Keratinocyte (primary cell): ENCODE results near the gene C1QL3. TPM values are rescaled to one million over a fixed set of nuclear protein-coding genes. Genes with fewer than 3 reads are reported as not detected.

Source experiments
- DNase-seq: peaks from one replicate; pipeline ENCODE4 v3.0.0-alpha.2; 2011; ENCODE audit warnings: low read depth, missing footprints, low spot score
- FAIRE-seq: peaks from 2 replicates; lab custom pipeline; 2011; peaks lifted over from hg19 to GRCh38; lab: Jason Lieb, UNC
- H2AFZ ChIP-seq: 2 replicates; pipeline ENCODE4 v1.6.0; 2012; ENCODE audit warnings: low read length, control low read depth, inconsistent platforms; ENCODE audit not compliant: control insufficient read depth
- H3K27ac ChIP-seq: 2 replicates; pipeline ENCODE4 v1.5.1; 2011; ENCODE audit warnings: low read length; ENCODE audit not compliant: control insufficient read depth, insufficient read depth
- H3K27me3 ChIP-seq: 3 replicates; pipeline ENCODE4 v1.6.0; 2011; ENCODE audit warnings: low read length; ENCODE audit not compliant: control insufficient read depth, insufficient read depth; ENCODE audit errors: extremely low read depth
- H3K36me3 ChIP-seq, 2 experiments: 2 replicates in 1 of 2; 3 replicates in 1 of 2; pipeline ENCODE4 v1.5.1; 2011; ENCODE audit warnings: low read length in 2 of 2, mild to moderate bottlenecking in 1 of 2; ENCODE audit not compliant: control insufficient read depth in 2 of 2, insufficient read depth in 2 of 2; ENCODE audit errors: extremely low read depth in 1 of 2
- H3K4me1 ChIP-seq: 3 replicates; pipeline ENCODE4 v1.5.1; 2011; ENCODE audit warnings: low read length; ENCODE audit not compliant: control insufficient read depth, insufficient read depth; ENCODE audit errors: extremely low read depth
- H3K4me2 ChIP-seq: 3 replicates; pipeline ENCODE4 v1.6.0; 2011; ENCODE audit warnings: low read depth, low read length; ENCODE audit not compliant: control insufficient read depth, insufficient read depth; ENCODE audit errors: extremely low read depth
- H3K4me3 ChIP-seq, 3 experiments: fragments of 200-600 bp in 1 of 3; sonication (generic) in 1 of 3; 2 replicates in 2 of 3; 3 replicates in 1 of 3; pipeline ENCODE4 v1.5.1; 2011 to 2016; ENCODE audit warnings: low read length in 3 of 3, mild to moderate bottlenecking in 3 of 3, control low read depth in 2 of 3, inconsistent platforms in 1 of 3, low read depth in 1 of 3, mixed read lengths in 1 of 3, mixed run types in 1 of 3, moderate library complexity in 1 of 3; ENCODE audit not compliant: control insufficient read depth in 2 of 3, insufficient read depth in 2 of 3; ENCODE audit errors: extremely low read depth in 1 of 3
- H3K79me2 ChIP-seq: 2 replicates; pipeline ENCODE4 v1.6.0; 2012; ENCODE audit warnings: low read length; ENCODE audit not compliant: control insufficient read depth, insufficient read depth
- H3K9ac ChIP-seq: 3 replicates; pipeline ENCODE4 v1.6.0; 2011; ENCODE audit warnings: low read length; ENCODE audit not compliant: control insufficient read depth, insufficient read depth; ENCODE audit errors: extremely low read depth
- H3K9me1 ChIP-seq: 3 replicates; pipeline ENCODE4 v1.6.0; 2011; ENCODE audit warnings: low read length; ENCODE audit not compliant: control insufficient read depth, insufficient read depth; ENCODE audit errors: extremely low read depth
- H3K9me3 ChIP-seq: 2 replicates; pipeline ENCODE4 v1.5.1; 2012; ENCODE audit warnings: low read depth, low read length; ENCODE audit not compliant: control insufficient read depth
- H4K20me1 ChIP-seq: 3 replicates; pipeline ENCODE4 v1.6.0; 2011; ENCODE audit warnings: low read length; ENCODE audit not compliant: control insufficient read depth, insufficient read depth; ENCODE audit errors: extremely low read depth
- CTCF ChIP-seq, 3 experiments: IDR thresholded peaks in 1 of 3; conservative IDR thresholded peaks in 1 of 3; optimal IDR thresholded peaks in 1 of 3; 2 replicates in 2 of 3; 3 replicates in 1 of 3; pipeline versions ENCODE3 to v1.5.1; 2011; ENCODE audit warnings: low read length in 3 of 3, mild to moderate bottlenecking in 3 of 3, moderate library complexity in 2 of 3, control low read depth in 1 of 3, inconsistent platforms in 1 of 3; ENCODE audit not compliant: insufficient read depth in 2 of 3; ENCODE audit errors: extremely low read depth in 1 of 3
- EZH2 ChIP-seq: IDR thresholded peaks from one replicate; pipeline ENCODE4 v1.6.1; 2012; ENCODE audit warnings: inconsistent platforms, mild to moderate bottlenecking, low read length, moderate library complexity
- dilution Hi-C: fragments of 300-500 bp; cut with MboI; formaldehyde crosslinking; loops from one replicate; pipeline ENCODE4 v1.7.0; 2020; ENCODE audit warnings: low sequenced_read_pairs; ENCODE audit not compliant: extremely low pct_ligation_motif_present
- polyA plus RNA-seq, 5 experiments: library from polyadenylated mRNA; depleted of rRNA in 3 of 5; stranded (reverse) in 3 of 5; stranded (forward) in 1 of 5; unstranded in 1 of 5; fragments of >200 nt; gene quantifications; 1 replicate in 1 of 5; 2 replicates in 3 of 5; 3 replicates in 1 of 5; pipeline versions ENCODE4 v1.2.1 to v1.2.3, GENCODE V29; 2011 to 2012; ENCODE audit warnings: missing spikeins in 2 of 5, low read depth in 1 of 5, low replicate concordance in 1 of 5

The C1QL3 gene
- polyA plus RNA-seq, 1 donor (not counting 4 experiments of a cell fraction or from before 2014, with no cell fraction given) = not detected

- Histone ChIP-seq H3K9ac (no peak overlapping the region), H3K27ac (no peak overlapping the region), H2AFZ (no peak overlapping the region), H3K4me2 (no peak overlapping the region), H4K20me1 (no peaks in the 10 kb centered on the region), H3K4me3 (no peak overlapping the region), H3K9me1 (no peaks in the 10 kb centered on the region), H3K4me1 (peaks cover 4% of the 10 kb centered on the region), H3K27me3 (no peaks in the 10 kb centered on the region), H3K9me3 (no peaks in the 10 kb centered on the region), H3K36me3 (no peaks in the 10 kb centered on the region), H3K79me2 (no peaks in the 10 kb centered on the region)
- TF ChIP-seq CTCF (optimal IDR thresholded peaks at IDR 0.05 in 1 of 3, IDR thresholded peaks at IDR 0.05 in 1 of 3, conservative IDR thresholded peaks at IDR 0.05 in 1 of 3; ENCODE audit: extremely low read depth in 1 of 3, insufficient read depth in 2 of 3, low read length in 3 of 3) (no peak), EZH2 (no peak)
- no peak for DNase-seq
- FAIRE-seq = no peak
- dilution Hi-C loops = no loop called here
These were observed 10.8 kb downstream of the C1QL3 start for GRCh38 chr10:16510843-16511242.

- H3K9me3 ChIP-seq = no peaks in the 10 kb centered on the region
- dilution Hi-C loops = no loop called here
- H2AFZ ChIP-seq = no peak overlapping the region
- H3K36me3 ChIP-seq = no peaks in the 10 kb centered on the region
- H3K4me1 ChIP-seq = peaks cover 4% of the 10 kb centered on the region
- no peak overlapping the region for H3K27ac ChIP-seq
- DNase-seq (no peak), FAIRE-seq (no peak)
- H3K27me3 ChIP-seq = no peaks in the 10 kb centered on the region
- no peaks in the 10 kb centered on the region for H3K79me2 ChIP-seq
- H3K4me2 ChIP-seq = no peak overlapping the region
- H3K9ac ChIP-seq = no peak overlapping the region
- no peak overlapping the region for H3K4me3 ChIP-seq
- no peak for TF ChIP-seq EZH2
- TF ChIP-seq CTCF (optimal IDR thresholded peaks at IDR 0.05 in 1 of 3, IDR thresholded peaks at IDR 0.05 in 1 of 3, conservative IDR thresholded peaks at IDR 0.05 in 1 of 3; ENCODE audit: extremely low read depth in 1 of 3, insufficient read depth in 2 of 3, low read length in 3 of 3) = no peak
- H3K9me1 ChIP-seq = no peaks in the 10 kb centered on the region
- H4K20me1 ChIP-seq = no peaks in the 10 kb centered on the region
These were observed 11.7 kb downstream of the C1QL3 start for GRCh38 chr10:16509996-16510395.
